IPS-11a (cell line): ENCODE data around the gene ARID5B.

Experiments used
- H3K4me3 ChIP-seq: one replicate; pipeline ENCODE4 v1.5.1; 2013; ENCODE audit warnings: low read depth, low read length, control low read depth

The ARID5B gene

DNA sequence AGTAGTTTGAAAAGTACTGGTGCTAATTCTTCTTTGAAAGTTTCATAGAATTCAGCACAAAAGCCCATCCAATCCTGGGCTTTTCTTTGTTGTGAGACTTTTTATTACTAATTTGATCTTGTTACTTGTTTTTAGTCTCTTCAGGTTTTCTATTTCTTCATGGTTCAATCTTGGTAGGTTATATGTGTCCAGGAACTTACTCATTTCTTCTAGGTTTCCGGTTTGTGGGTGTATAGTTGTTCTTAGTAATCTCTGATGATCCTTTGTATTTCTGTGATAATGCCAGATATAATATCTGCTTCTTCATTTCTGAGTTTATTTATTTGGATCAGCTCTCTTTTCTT is 219.7 kb downstream of the ARID5B start:
- H3K4me3 ChIP-seq: no peak overlapping the region

DNA sequence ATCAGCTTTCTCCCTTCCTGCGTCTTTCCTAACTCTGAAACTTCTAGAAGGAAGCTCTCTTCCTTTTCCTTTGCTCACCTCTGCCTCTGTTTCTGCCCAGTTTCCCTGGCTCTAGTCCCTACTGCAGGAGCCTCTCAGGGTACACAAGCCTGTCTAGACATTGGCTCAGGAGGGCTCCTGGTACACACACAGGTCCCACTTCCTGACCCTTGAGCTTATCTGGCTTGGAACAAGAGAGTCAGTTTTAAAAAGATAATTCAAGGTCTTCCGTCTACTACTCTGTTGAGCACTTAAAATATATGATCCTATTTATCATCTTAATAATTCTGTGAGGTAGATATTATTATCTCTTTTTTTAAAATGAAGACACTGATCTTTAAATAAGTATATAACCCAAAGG is 226.5 kb downstream of the ARID5B start:
- no peak overlapping the region for H3K4me3 ChIP-seq

DNA sequence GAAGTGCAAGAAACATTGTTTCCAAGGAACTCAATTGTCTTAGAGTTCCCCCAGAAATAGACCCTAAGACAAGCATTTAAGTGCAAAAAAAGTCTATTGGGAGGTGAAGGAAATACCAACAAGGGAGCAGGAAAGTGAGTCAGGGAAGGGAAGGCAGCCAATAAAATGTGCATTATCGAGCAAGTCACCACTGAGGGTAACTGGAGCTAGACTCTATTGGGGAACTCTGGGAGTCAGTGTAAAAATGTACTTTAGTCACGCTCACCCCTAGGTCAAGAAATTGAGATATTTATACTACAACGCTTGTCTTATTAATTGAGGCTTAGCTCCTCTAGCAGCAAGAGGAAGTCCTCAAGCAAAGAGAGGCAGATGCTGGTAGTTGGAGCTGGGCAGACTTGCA is 229.4 kb downstream of the ARID5B start:
- no peak overlapping the region for H3K4me3 ChIP-seq

DNA sequence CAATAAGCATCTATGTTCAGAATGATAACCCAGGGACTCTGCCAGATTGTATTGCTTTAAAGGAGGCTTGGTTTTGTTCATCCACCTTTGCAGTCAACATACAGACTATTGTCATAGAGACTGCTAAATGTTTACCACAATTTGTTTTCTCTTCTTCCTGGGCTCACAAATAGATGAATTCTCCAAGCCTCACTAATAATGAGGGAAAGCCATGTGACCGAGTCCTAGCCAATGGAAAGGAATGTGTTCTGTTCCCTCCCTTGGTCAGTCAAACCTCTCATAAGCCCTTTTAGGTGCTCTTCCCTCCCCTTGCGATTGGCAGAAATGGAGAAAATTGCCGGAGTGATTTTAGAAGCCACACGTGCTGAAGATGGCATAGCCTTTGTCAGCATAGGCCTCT is 230.2 kb downstream of the ARID5B start:
- H3K4me3 ChIP-seq: no peak overlapping the region

DNA sequence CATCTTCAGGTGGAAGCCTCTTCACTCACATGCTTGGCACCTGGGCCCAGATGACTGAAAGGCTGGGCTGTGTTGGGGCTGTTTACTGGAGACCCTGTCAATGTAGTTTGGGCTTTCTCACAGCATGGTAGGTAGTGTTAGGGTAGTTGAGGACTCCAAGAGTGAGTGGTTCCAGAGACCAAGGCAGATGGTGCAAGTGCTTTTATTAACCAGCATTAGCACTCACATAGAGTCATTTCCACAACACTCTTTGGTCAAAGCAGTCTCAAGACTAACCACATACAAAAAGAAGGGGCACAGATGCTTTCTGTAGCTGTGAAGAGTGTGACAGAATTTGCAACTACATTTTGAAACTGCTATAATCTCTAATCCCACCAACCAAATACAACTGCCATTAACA is 232.1 kb downstream of the ARID5B start:
- no peak overlapping the region for H3K4me3 ChIP-seq

DNA sequence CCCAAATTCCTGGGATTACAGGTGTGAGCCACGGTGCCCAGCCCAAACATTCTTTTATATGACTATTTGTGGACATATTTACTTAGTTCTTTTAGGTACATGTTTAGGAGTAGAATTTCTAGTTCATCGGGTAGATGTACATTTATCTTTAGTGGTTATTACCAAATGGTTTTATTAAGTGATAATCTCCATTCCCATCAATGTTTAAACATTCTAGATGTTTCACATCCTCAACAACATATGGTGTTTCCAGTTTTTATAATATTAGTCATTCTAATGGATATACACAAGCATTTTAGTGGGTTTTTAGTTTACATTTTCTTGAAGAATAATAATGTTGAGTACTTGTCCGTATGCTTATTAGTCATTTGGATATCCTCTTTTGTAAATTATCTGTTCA is 235.4 kb downstream of the ARID5B start:
- no peak overlapping the region for H3K4me3 ChIP-seq
